ENCODE data around the gene ZC2HC1C. TPM values are rescaled to one million over a fixed set of nuclear protein-coding genes. Genes with fewer than 3 reads are reported as not detected.
A peak's percentile ranks its signal among the peaks of the same experiment; 100 is the strongest.

ZC2HC1C gene
- total and polyA plus RNA-seq, 4 donors = 2.7 to 7.6 (median 6.2) TPM

DNA sequence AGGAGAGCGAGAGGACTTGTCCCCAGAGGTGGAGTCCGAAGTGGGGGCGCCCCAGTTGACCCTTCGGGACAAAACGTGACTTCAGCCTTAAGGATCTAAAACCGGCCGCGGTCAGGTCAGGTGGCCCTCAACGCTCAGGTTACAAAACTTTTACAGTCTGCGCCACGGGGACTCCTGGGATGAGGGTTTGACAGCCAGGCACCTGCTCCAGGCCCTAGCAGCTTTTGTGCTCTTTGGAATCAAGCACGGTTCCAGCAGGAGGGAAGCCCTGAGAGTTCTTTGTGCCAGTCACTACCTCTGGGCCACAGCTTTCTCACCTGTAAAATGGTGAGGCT is 337 bp downstream of the ZC2HC1C start:
- Histone ChIP-seq H3K27ac (ENCODE audit: low read depth in 1 of 2, low read length in 1 of 2) (peak overlapping the region; percentile 88 to 93), H3K9me3 (ENCODE audit: control insufficient read depth in 4 of 4, insufficient read depth in 3 of 4, low read length in 3 of 4) (no peaks in the 10 kb centered on the region), H3K9ac (ENCODE audit: insufficient read depth in 1 of 2, low read length in 2 of 2) (peak overlapping the region; percentile 59 to 75), H3K4me1 (ENCODE audit: control insufficient read depth in 5 of 5, insufficient read depth in 5 of 5, low read length in 5 of 5) (peaks cover 0 to 18% (median 3%) of the 10 kb centered on the region in 5 donors), H3K27me3 (ENCODE audit: control insufficient read depth in 3 of 3, insufficient read depth in 3 of 3, low read length in 2 of 3) (no peaks in the 10 kb centered on the region), H3K4me3 (peak overlapping the region; percentile 45), H3K36me3 (ENCODE audit: control insufficient read depth in 4 of 4, insufficient read depth in 4 of 4, low read length in 4 of 4) (no peaks in the 10 kb centered on the region)
- peak; percentile 2 for ATAC-seq (ENCODE audit: insufficient read depth, low FRiP score)
- 40 to 60% methylated on average over 12 of the region's 12 CpGs for WGBS, 2 donors
- TF ChIP-seq, protein P1, sequence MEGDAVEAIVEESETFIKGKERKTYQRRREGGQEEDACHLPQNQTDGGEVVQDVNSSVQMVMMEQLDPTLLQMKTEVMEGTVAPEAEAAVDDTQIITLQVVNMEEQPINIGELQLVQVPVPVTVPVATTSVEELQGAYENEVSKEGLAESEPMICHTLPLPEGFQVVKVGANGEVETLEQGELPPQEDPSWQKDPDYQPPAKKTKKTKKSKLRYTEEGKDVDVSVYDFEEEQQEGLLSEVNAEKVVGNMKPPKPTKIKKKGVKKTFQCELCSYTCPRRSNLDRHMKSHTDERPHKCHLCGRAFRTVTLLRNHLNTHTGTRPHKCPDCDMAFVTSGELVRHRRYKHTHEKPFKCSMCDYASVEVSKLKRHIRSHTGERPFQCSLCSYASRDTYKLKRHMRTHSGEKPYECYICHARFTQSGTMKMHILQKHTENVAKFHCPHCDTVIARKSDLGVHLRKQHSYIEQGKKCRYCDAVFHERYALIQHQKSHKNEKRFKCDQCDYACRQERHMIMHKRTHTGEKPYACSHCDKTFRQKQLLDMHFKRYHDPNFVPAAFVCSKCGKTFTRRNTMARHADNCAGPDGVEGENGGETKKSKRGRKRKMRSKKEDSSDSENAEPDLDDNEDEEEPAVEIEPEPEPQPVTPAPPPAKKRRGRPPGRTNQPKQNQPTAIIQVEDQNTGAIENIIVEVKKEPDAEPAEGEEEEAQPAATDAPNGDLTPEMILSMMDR (IDR thresholded peaks at IDR 0.05; ENCODE audit: control extremely low read depth, extremely low read depth) = no peak
- DNase-seq = no peak

DNA sequence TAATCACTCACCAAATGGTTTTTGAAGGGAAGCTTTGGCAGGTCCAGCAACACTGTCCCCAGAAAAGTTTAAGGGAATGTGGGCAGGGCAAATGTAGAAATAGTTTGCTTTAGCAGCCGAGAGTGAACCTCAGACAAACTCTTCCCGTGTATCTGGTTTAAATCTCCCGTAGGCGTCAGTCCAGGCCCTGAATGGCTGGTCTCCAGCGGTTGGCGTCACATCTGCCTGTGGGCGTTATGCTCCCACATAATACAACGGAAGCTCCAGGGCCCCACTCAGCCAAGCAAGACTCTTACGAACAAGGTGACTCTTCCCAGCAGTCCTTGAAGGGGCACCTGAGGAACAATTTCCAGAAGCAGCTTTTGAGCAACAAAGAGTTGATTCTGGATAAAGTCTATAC is 942 bp downstream of the ZC2HC1C start:
- DNase-seq = no peak
- H3K4me3 ChIP-seq = no peak overlapping the region
- ATAC-seq (ENCODE audit: insufficient read depth, low FRiP score) = no peak
- H3K27me3 ChIP-seq (ENCODE audit: control insufficient read depth in 3 of 3, insufficient read depth in 3 of 3, low read length in 2 of 3) = no peaks in the 10 kb centered on the region
- peak overlapping the region; percentile 88 to 93 for H3K27ac ChIP-seq (ENCODE audit: low read depth in 1 of 2, low read length in 1 of 2)
- no peaks in the 10 kb centered on the region for H3K36me3 ChIP-seq (ENCODE audit: control insufficient read depth in 4 of 4, insufficient read depth in 4 of 4, low read length in 4 of 4)
- peaks cover 0 to 18% (median 3%) of the 10 kb centered on the region in 5 donors for H3K4me1 ChIP-seq (ENCODE audit: control insufficient read depth in 5 of 5, insufficient read depth in 5 of 5, low read length in 5 of 5)
- peak overlapping the region in 1 of 2 donors; percentile 75 for H3K9ac ChIP-seq (ENCODE audit: insufficient read depth in 1 of 2, low read length in 2 of 2)
- TF ChIP-seq, protein P1 (IDR thresholded peaks at IDR 0.05; ENCODE audit: control extremely low read depth, extremely low read depth) = no peak
- H3K9me3 ChIP-seq (ENCODE audit: control insufficient read depth in 4 of 4, insufficient read depth in 3 of 4, low read length in 3 of 4) = no peaks in the 10 kb centered on the region
- WGBS, 2 donors = 67 to 83% methylated on average over 9 of the region's 9 CpGs

- Histone ChIP-seq H3K27me3 (ENCODE audit: control insufficient read depth in 3 of 3, insufficient read depth in 3 of 3, low read length in 2 of 3) (no peaks in the 10 kb centered on the region), H3K36me3 (ENCODE audit: control insufficient read depth in 4 of 4, insufficient read depth in 4 of 4, low read length in 4 of 4) (peaks cover 0 to 10% (median 2%) of the 10 kb centered on the region in 4 donors), H3K9ac (ENCODE audit: insufficient read depth in 1 of 2, low read length in 2 of 2) (no peak overlapping the region), H3K4me1 (ENCODE audit: control insufficient read depth in 5 of 5, insufficient read depth in 5 of 5, low read length in 5 of 5) (peaks cover 0 to 26% (median 10%) of the 10 kb centered on the region in 5 donors), H3K9me3 (ENCODE audit: control insufficient read depth in 4 of 4, insufficient read depth in 3 of 4, low read length in 3 of 4) (no peaks in the 10 kb centered on the region), H3K4me3 (no peak overlapping the region), H3K27ac (ENCODE audit: low read depth in 1 of 2, low read length in 1 of 2) (no peak overlapping the region)
- DNase-seq = no peak
- no peak for ATAC-seq (ENCODE audit: insufficient read depth, low FRiP score)
- TF ChIP-seq, protein P1 (IDR thresholded peaks at IDR 0.05; ENCODE audit: control extremely low read depth, extremely low read depth) = no peak
Observed at GRCh38 chr14:75077794-75078193, 8.4 kb downstream of the ZC2HC1C start.

GRCh38 chr14:75079521-75079920 is 10.1 kb downstream of the ZC2HC1C start:
- Histone ChIP-seq H3K27ac (ENCODE audit: low read depth in 1 of 2, low read length in 1 of 2) (no peak overlapping the region), H3K4me3 (no peak overlapping the region), H3K27me3 (ENCODE audit: control insufficient read depth in 3 of 3, insufficient read depth in 3 of 3, low read length in 2 of 3) (no peaks in the 10 kb centered on the region), H3K9me3 (ENCODE audit: control insufficient read depth in 4 of 4, insufficient read depth in 3 of 4, low read length in 3 of 4) (no peaks in the 10 kb centered on the region), H3K36me3 (ENCODE audit: control insufficient read depth in 4 of 4, insufficient read depth in 4 of 4, low read length in 4 of 4) (peaks cover 6 to 24% (median 13%) of the 10 kb centered on the region in 4 donors), H3K4me1 (ENCODE audit: control insufficient read depth in 5 of 5, insufficient read depth in 5 of 5, low read length in 5 of 5) (peaks cover 0 to 30% (median 12%) of the 10 kb centered on the region in 5 donors), H3K9ac (ENCODE audit: insufficient read depth in 1 of 2, low read length in 2 of 2) (no peak overlapping the region)
- 46 to 49% methylated on average over 4 of the region's 4 CpGs for WGBS, 2 donors
- ATAC-seq (ENCODE audit: insufficient read depth, low FRiP score) (no peak), DNase-seq (no peak)
- TF ChIP-seq, protein P1 (IDR thresholded peaks at IDR 0.05; ENCODE audit: control extremely low read depth, extremely low read depth) = no peak

All from lung (tissue), 12 donors.